SK-N-SH treated with all-trans-retinoic acid at 6 μM for 48 hours (cell line): ENCODE measurements around the gene AGAP1.

ENCODE experiments used
- ARNTL ChIP-seq: fragments of 450-650 bp; formaldehyde crosslinking; IDR thresholded peaks from 2 replicates; pipeline ENCODE4 v1.5.0; 2020; ENCODE audit warnings: low read depth, mild to moderate bottlenecking, moderate library complexity, borderline replicate concordance
- GLIS3 ChIP-seq: fragments of 250-450 bp; sonication (Bioruptor Pico); IDR thresholded peaks from 2 replicates; pipeline ENCODE4 v1.5.0; 2020; ENCODE audit warnings: mild to moderate bottlenecking, moderate library complexity
- PATZ1 ChIP-seq: fragments of 250-450 bp; sonication (Bioruptor Pico); IDR thresholded peaks from 2 replicates; pipeline ENCODE4 v1.8.0; 2020; ENCODE audit warnings: mild to moderate bottlenecking, moderate library complexity, borderline replicate concordance
- PPARA ChIP-seq: fragments of 250-450 bp; sonication (Bioruptor Pico); IDR thresholded peaks from 2 replicates; pipeline ENCODE4 v1.5.0; 2020; ENCODE audit warnings: mild to moderate bottlenecking, borderline replicate concordance
- RARB ChIP-seq: fragments of 250-450 bp; sonication (Bioruptor Pico); IDR thresholded peaks from 2 replicates; pipeline ENCODE4 v1.8.0; 2021; ENCODE audit warnings: mild to moderate bottlenecking, moderate library complexity
- SNAI2 ChIP-seq: fragments of 250-450 bp; sonication (Bioruptor Pico); IDR thresholded peaks from 2 replicates; pipeline ENCODE4 v1.5.0; 2020; ENCODE audit warnings: mild to moderate bottlenecking, moderate library complexity
- TCF4 ChIP-seq: fragments of 250-450 bp; sonication (Bioruptor Pico); IDR thresholded peaks from 2 replicates; pipeline ENCODE4 v1.8.0; 2021; ENCODE audit warnings: mild to moderate bottlenecking, moderate library complexity, borderline replicate concordance
- ZC3H10 ChIP-seq: fragments of 250-450 bp; sonication (Bioruptor Pico); IDR thresholded peaks from 2 replicates; pipeline ENCODE4 v1.5.1; 2021; ENCODE audit warnings: mild to moderate bottlenecking, moderate library complexity
- ZFP3 ChIP-seq: fragments of 250-450 bp; sonication (Bioruptor Pico); IDR thresholded peaks from 2 replicates; pipeline ENCODE4 v1.5.0; 2020; ENCODE audit warnings: mild to moderate bottlenecking, moderate library complexity
- ZFP30 ChIP-seq: fragments of 450-650 bp; formaldehyde crosslinking; IDR thresholded peaks from 2 replicates; pipeline ENCODE4 v1.5.0; 2022; ENCODE audit warnings: mild to moderate bottlenecking, moderate library complexity
- ZNF8 ChIP-seq: fragments of 450-650 bp; formaldehyde crosslinking; IDR thresholded peaks from 2 replicates; pipeline ENCODE4 v1.5.0; 2020; ENCODE audit warnings: mild to moderate bottlenecking, moderate library complexity
- TF ChIP-seq, protein P1 (sequence below): fragments of 250-450 bp; sonication (Bioruptor Pico); IDR thresholded peaks from 2 replicates; pipeline ENCODE4 v1.8.0; 2021; ENCODE audit warnings: low read depth, mild to moderate bottlenecking, moderate library complexity, borderline replicate concordance

- TF ChIP-seq GLIS3 = no peak
- TF ChIP-seq PATZ1 (CRISPR knock-in tag) = no peak
- no peak for TF ChIP-seq ZNF8 (CRISPR knock-in tag)
- TF ChIP-seq PPARA (CRISPR knock-in tag) = no peak
- TF ChIP-seq TCF4 (CRISPR knock-in tag) = no peak
- TF ChIP-seq RARB = no peak
- TF ChIP-seq, protein P1, sequence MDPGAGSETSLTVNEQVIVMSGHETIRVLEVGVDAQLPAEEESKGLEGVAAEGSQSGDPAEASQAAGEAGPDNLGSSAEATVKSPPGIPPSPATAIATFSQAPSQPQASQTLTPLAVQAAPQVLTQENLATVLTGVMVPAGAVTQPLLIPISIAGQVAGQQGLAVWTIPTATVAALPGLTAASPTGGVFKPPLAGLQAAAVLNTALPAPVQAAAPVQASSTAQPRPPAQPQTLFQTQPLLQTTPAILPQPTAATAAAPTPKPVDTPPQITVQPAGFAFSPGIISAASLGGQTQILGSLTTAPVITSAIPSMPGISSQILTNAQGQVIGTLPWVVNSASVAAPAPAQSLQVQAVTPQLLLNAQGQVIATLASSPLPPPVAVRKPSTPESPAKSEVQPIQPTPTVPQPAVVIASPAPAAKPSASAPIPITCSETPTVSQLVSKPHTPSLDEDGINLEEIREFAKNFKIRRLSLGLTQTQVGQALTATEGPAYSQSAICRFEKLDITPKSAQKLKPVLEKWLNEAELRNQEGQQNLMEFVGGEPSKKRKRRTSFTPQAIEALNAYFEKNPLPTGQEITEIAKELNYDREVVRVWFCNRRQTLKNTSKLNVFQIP (CRISPR knock-in tag) = no peak
- no peak for TF ChIP-seq ZFP30 (CRISPR knock-in tag)
- TF ChIP-seq ARNTL = no peak
- no peak for TF ChIP-seq ZFP3 (CRISPR knock-in tag)
- TF ChIP-seq ZC3H10 = no peak
- no peak for TF ChIP-seq SNAI2 (CRISPR knock-in tag)
These were observed 113.8 kb downstream of the AGAP1 start for GRCh38 chr2:235607546-235608199.
